Activated CD4-positive, alpha-beta T cell treated with anti-CD3 and anti-CD28 coated beads for 36 hours (primary cell): ENCODE data around the gene HOMER1. TPM values are rescaled to one million over a fixed set of nuclear protein-coding genes. Genes with fewer than 3 reads are reported as not detected.
"Not testable (repeated sequence)": the region's sequence is repeated elsewhere in the genome, so short reads cannot be mapped to it uniquely, and the experiment has no call there.

Experiments used
- ATAC-seq: fragments of 200-7000 bp; cut with Tn5 transposase; one replicate; pipeline ENCODE4 v1.10.0; 2021; ENCODE audit warnings: mild to moderate bottlenecking, moderate library complexity
- CTCF ChIA-PET: fragments of 350-600 bp; sonication (Branson Sonifier 250); formaldehyde crosslinking; loops from one replicate; lab custom pipeline; 2021; ENCODE audit warnings: antibody characterized with exemption; lab: Charles Lee
- POLR2A ChIA-PET: fragments of 350-600 bp; sonication (Branson Sonifier 250); formaldehyde crosslinking; loops from one replicate; lab custom pipeline; 2021; ENCODE audit warnings: antibody characterized with exemption, inconsistent platforms; lab: Charles Lee
- DNase-seq: peaks from one replicate; pipeline ENCODE4 v3.0.0-alpha.2; 2020
- H3K27ac Mint-ChIP-seq: one replicate; pipeline ENCODE4 v1.8.0; 2021; ENCODE audit warnings: mixed read lengths
- H3K27me3 Mint-ChIP-seq: one replicate; pipeline ENCODE4 v1.8.0; 2021; ENCODE audit warnings: mixed read lengths
- H3K36me3 Mint-ChIP-seq: one replicate; pipeline ENCODE4 v1.8.0; 2021; ENCODE audit warnings: low read depth, mixed read lengths
- H3K4me1 Mint-ChIP-seq: one replicate; pipeline ENCODE4 v1.8.0; 2021; ENCODE audit warnings: mixed read lengths
- H3K4me3 Mint-ChIP-seq: one replicate; pipeline ENCODE4 v1.8.0; 2021; ENCODE audit warnings: mild to moderate bottlenecking, moderate library complexity, mixed read lengths
- H3K9me3 Mint-ChIP-seq: one replicate; pipeline ENCODE4 v1.8.0; 2021; ENCODE audit warnings: low read depth, mixed read lengths
- intact Hi-C, 2 experiments: fragments of 100-400 bp; cut with DNase I in 1 of 2; cut with micrococcal nuclease in 1 of 2; formaldehyde crosslinking; loops; one replicate each; pipeline versions ENCODE4 v1.14.2 to v1.15.1; 2022 to 2024; cut with DNase I, micrococcal nuclease
- total RNA-seq, 2 experiments: library from RNA; stranded (reverse); gene quantifications; one replicate each; pipeline ENCODE4 v1.2.3, GENCODE V29; 2021

Gene HOMER1
- total RNA-seq, 2 experiments from 2014 or later: 11.1 to 15.1 TPM

- no peaks in the 10 kb centered on the region for H3K36me3 Mint-ChIP-seq
- no peak for DNase-seq
- no peak for ATAC-seq
- H3K4me1 Mint-ChIP-seq: no peaks in the 10 kb centered on the region
- no peak overlapping the region for H3K27ac Mint-ChIP-seq
- ChIA-PET POLR2A (interaction anchor here (0.5 kb wide), 1 partner anchor 219 kb away, joined by 4 read pairs; no protein-coding TSS in a partner anchor), CTCF (interaction anchor here (1.0 kb wide), 1 partner anchor 22 kb away, joined by 5 read pairs; no protein-coding TSS in a partner anchor)
- intact Hi-C loops: no loop called here
- no peaks in the 10 kb centered on the region for H3K27me3 Mint-ChIP-seq
- no peaks in the 10 kb centered on the region for H3K9me3 Mint-ChIP-seq
- H3K4me3 Mint-ChIP-seq: no peak overlapping the region
Measured at GRCh38 chr5:79416499-79416898, 97.4 kb downstream of the HOMER1 start.

GRCh38 chr5:79413112-79413511 lies 100.8 kb downstream of the HOMER1 start:
- Mint-ChIP-seq H3K4me1 (no peaks in the 10 kb centered on the region), H3K27me3 (no peaks in the 10 kb centered on the region), H3K4me3 (no peak overlapping the region), H3K36me3 (peaks cover 5% of the 10 kb centered on the region), H3K9me3 (peaks cover 3% of the 10 kb centered on the region), H3K27ac (no peak overlapping the region)
- ChIA-PET POLR2A (no interaction called here), CTCF (no interaction called here)
- DNase-seq (no peak), ATAC-seq (no peak)
- intact Hi-C loops: no loop called here

- Mint-ChIP-seq H3K27me3 (no peaks in the 10 kb centered on the region), H3K27ac (no peak overlapping the region), H3K36me3 (peaks cover 19% of the 10 kb centered on the region), H3K4me1 (no peaks in the 10 kb centered on the region), H3K9me3 (peaks cover 15% of the 10 kb centered on the region), H3K4me3 (no peak overlapping the region)
- CTCF ChIA-PET: no interaction called here
- no peak for DNase-seq
- POLR2A ChIA-PET: no interaction called here
- ATAC-seq: no peak
- intact Hi-C loops: no loop called here
Measured at GRCh38 chr5:79408028-79408427, 105.9 kb downstream of the HOMER1 start.

GRCh38 chr5:79407591-79407990 lies 106.3 kb downstream of the HOMER1 start:
- intact Hi-C loops: no loop called here
- H3K27me3 Mint-ChIP-seq: no peaks in the 10 kb centered on the region
- no peaks in the 10 kb centered on the region for H3K4me1 Mint-ChIP-seq
- POLR2A ChIA-PET: no interaction called here
- no peak overlapping the region for H3K4me3 Mint-ChIP-seq
- no peak for ATAC-seq
- no peak overlapping the region for H3K27ac Mint-ChIP-seq
- peaks cover 15% of the 10 kb centered on the region for H3K9me3 Mint-ChIP-seq
- H3K36me3 Mint-ChIP-seq: peaks cover 19% of the 10 kb centered on the region
- no peak for DNase-seq
- CTCF ChIA-PET: no interaction called here

GRCh38 chr5:79401216-79401615 lies 112.7 kb downstream of the HOMER1 start:
- DNase-seq: no peak
- POLR2A ChIA-PET: no interaction called here
- no peak overlapping the region for H3K4me3 Mint-ChIP-seq
- CTCF ChIA-PET: no interaction called here
- H3K4me1 Mint-ChIP-seq: no peaks in the 10 kb centered on the region
- no peaks in the 10 kb centered on the region for H3K9me3 Mint-ChIP-seq
- no peaks in the 10 kb centered on the region for H3K27me3 Mint-ChIP-seq
- H3K27ac Mint-ChIP-seq: no peak overlapping the region
- no peak for ATAC-seq
- H3K36me3 Mint-ChIP-seq: peaks cover under 1% of the 10 kb centered on the region
- intact Hi-C loops: no loop called here

GRCh38 chr5:79399046-79399445 lies 114.9 kb downstream of the HOMER1 start:
- H3K4me1 Mint-ChIP-seq: no peaks in the 10 kb centered on the region
- intact Hi-C loops: no loop called here
- no peak overlapping the region for H3K27ac Mint-ChIP-seq

GRCh38 chr5:79397080-79397479 lies 116.9 kb downstream of the HOMER1 start:
- ATAC-seq (no peak), DNase-seq (no peak)
- Mint-ChIP-seq H3K9me3 (no peaks in the 10 kb centered on the region), H3K27me3 (no peaks in the 10 kb centered on the region), H3K4me3 (no peak overlapping the region), H3K4me1 (no peaks in the 10 kb centered on the region), H3K36me3 (no peaks in the 10 kb centered on the region), H3K27ac (no peak overlapping the region)
- intact Hi-C loops: no loop called here
- POLR2A ChIA-PET: no interaction called here
- CTCF ChIA-PET: no interaction called here

More at GRCh38 chr5:79399046-79399445, 114.9 kb downstream of the HOMER1 start:
- ChIA-PET POLR2A (no interaction called here), CTCF (no interaction called here)
- no peaks in the 10 kb centered on the region for H3K27me3 Mint-ChIP-seq
- H3K36me3 Mint-ChIP-seq: no peaks in the 10 kb centered on the region
- DNase-seq: no peak
- ATAC-seq: no peak
- no peaks in the 10 kb centered on the region for H3K9me3 Mint-ChIP-seq
- H3K4me3 Mint-ChIP-seq: no peak overlapping the region

- no peak overlapping the region for H3K4me3 Mint-ChIP-seq
- no peaks in the 10 kb centered on the region for H3K9me3 Mint-ChIP-seq
- no peaks in the 10 kb centered on the region for H3K36me3 Mint-ChIP-seq
- ATAC-seq (no peak), DNase-seq (no peak)
- H3K4me1 Mint-ChIP-seq: no peaks in the 10 kb centered on the region
- no peak overlapping the region for H3K27ac Mint-ChIP-seq
- ChIA-PET CTCF (interaction anchor here (0.7 kb wide), 1 partner anchor 1762 kb away, joined by 4 read pairs; no protein-coding TSS in a partner anchor), POLR2A (no interaction called here)
- no peaks in the 10 kb centered on the region for H3K27me3 Mint-ChIP-seq
- intact Hi-C loops: no loop called here
Measured at GRCh38 chr5:79396265-79396664, 117.7 kb downstream of the HOMER1 start.

GRCh38 chr5:79395296-79395695 lies 118.6 kb downstream of the HOMER1 start:
- Mint-ChIP-seq H3K9me3 (no peaks in the 10 kb centered on the region), H3K36me3 (no peaks in the 10 kb centered on the region), H3K4me3 (no peak overlapping the region), H3K27ac (no peak overlapping the region), H3K4me1 (no peaks in the 10 kb centered on the region), H3K27me3 (no peaks in the 10 kb centered on the region)
- POLR2A ChIA-PET: no interaction called here
- ATAC-seq (no peak), DNase-seq (no peak)
- CTCF ChIA-PET: no interaction called here
- intact Hi-C loops: no loop called here

GRCh38 chr5:79392776-79393175 lies 121.2 kb downstream of the HOMER1 start:
- no peak overlapping the region for H3K4me3 Mint-ChIP-seq
- POLR2A ChIA-PET: no interaction called here

GRCh38 chr5:79386679-79387078 lies 127.3 kb downstream of the HOMER1 start:
- Mint-ChIP-seq H3K4me1 (no peaks in the 10 kb centered on the region), H3K27me3 (no peaks in the 10 kb centered on the region), H3K27ac (no peak overlapping the region), H3K4me3 (no peak overlapping the region), H3K9me3 (peaks cover 13% of the 10 kb centered on the region), H3K36me3 (peaks cover 20% of the 10 kb centered on the region)
- intact Hi-C loops: no loop called here
- POLR2A ChIA-PET: no interaction called here
- no peak for ATAC-seq
- CTCF ChIA-PET: interaction anchor here (0.6 to 0.9 kb wide), 2 partner anchors 12 to 1731 kb away, joined by 3 read pairs; no protein-coding TSS in a partner anchor
- no peak for DNase-seq

More at GRCh38 chr5:79392776-79393175, 121.2 kb downstream of the HOMER1 start:
- CTCF ChIA-PET: no interaction called here
- no peaks in the 10 kb centered on the region for H3K36me3 Mint-ChIP-seq
- no peaks in the 10 kb centered on the region for H3K9me3 Mint-ChIP-seq
- ATAC-seq (no peak), DNase-seq (no peak)
- no peak overlapping the region for H3K27ac Mint-ChIP-seq
- H3K27me3 Mint-ChIP-seq: no peaks in the 10 kb centered on the region
- no peaks in the 10 kb centered on the region for H3K4me1 Mint-ChIP-seq
- intact Hi-C loops: no loop called here

- intact Hi-C loops, POLR2A ChIA-PET, DNase-seq, H3K27me3 Mint-ChIP-seq, H3K27ac Mint-ChIP-seq, CTCF ChIA-PET, ATAC-seq, H3K4me1 Mint-ChIP-seq, H3K4me3 Mint-ChIP-seq: not testable (repeated sequence)
- peaks cover 19% of the 10 kb centered on the region for H3K9me3 Mint-ChIP-seq
- H3K36me3 Mint-ChIP-seq: peaks cover 24% of the 10 kb centered on the region
Measured at GRCh38 chr5:79385126-79385525, 128.8 kb downstream of the HOMER1 start.
